Loucy (cell line): ENCODE data around the gene BRD9.
"Not testable (repeated sequence)": the region's sequence is repeated elsewhere in the genome, so short reads cannot be mapped to it uniquely, and the experiment has no call there.

ENCODE experiments used
- H2AFZ ChIP-seq: fragments of 200-600 bp; sonication (generic); 2 replicates; pipeline ENCODE4 v1.6.0; 2016; ENCODE audit warnings: antibody characterized with exemption, mild to moderate bottlenecking, low read length, moderate library complexity
- H3F3A ChIP-seq: fragments of 200-600 bp; 2 replicates; pipeline ENCODE4 v1.6.0; 2016; ENCODE audit warnings: antibody characterized with exemption, low read depth, mild to moderate bottlenecking
- H3K27me3 ChIP-seq: fragments of 200-600 bp; sonication (generic); 2 replicates; pipeline ENCODE4 v1.6.1; 2014; ENCODE audit warnings: low read length, mild to moderate bottlenecking; ENCODE audit not compliant: insufficient read depth, poor library complexity, severe bottlenecking
- H3K36me3 ChIP-seq: fragments of 200-600 bp; sonication (generic); 2 replicates; pipeline ENCODE4 v1.6.1; 2016; ENCODE audit warnings: low read length; ENCODE audit not compliant: insufficient read depth
- H3K4me1 ChIP-seq: fragments of 200-600 bp; sonication (generic); 2 replicates; pipeline ENCODE4 v1.5.1; 2014; ENCODE audit warnings: low read length, mild to moderate bottlenecking; ENCODE audit not compliant: insufficient read depth, poor library complexity, severe bottlenecking
- H3K4me2 ChIP-seq: fragments of 200-600 bp; sonication (generic); 2 replicates; pipeline ENCODE4 v1.6.0; 2014; ENCODE audit warnings: antibody characterized with exemption, low read length, low read depth, mild to moderate bottlenecking; ENCODE audit not compliant: poor library complexity, severe bottlenecking
- H3K4me3 ChIP-seq: fragments of 200-600 bp; sonication (generic); 2 replicates; pipeline ENCODE4 v1.5.1; 2014; ENCODE audit warnings: low read length, mild to moderate bottlenecking, mixed read lengths; ENCODE audit not compliant: poor library complexity, severe bottlenecking
- H3K79me2 ChIP-seq: fragments of 200-600 bp; sonication (generic); 2 replicates; pipeline ENCODE4 v1.6.1; 2014; ENCODE audit warnings: low read length; ENCODE audit not compliant: insufficient read depth
- H3K9ac ChIP-seq: fragments of 200-600 bp; sonication (generic); 2 replicates; pipeline ENCODE4 v1.6.0; 2014; ENCODE audit warnings: mild to moderate bottlenecking, low read depth, low read length, moderate library complexity; ENCODE audit not compliant: poor library complexity, severe bottlenecking
- H3K9me2 ChIP-seq: fragments of 200-600 bp; sonication (generic); replicated peaks from 2 replicates; pipeline ENCODE4 v1.6.1; 2016; ENCODE audit warnings: low read depth, low read length, mixed read lengths
- H3K9me3 ChIP-seq: fragments of 200-600 bp; sonication (generic); 2 replicates; pipeline ENCODE4 v1.6.1; 2014; ENCODE audit warnings: mild to moderate bottlenecking, antibody characterized with exemption, low read length, low read depth; ENCODE audit not compliant: insufficient read depth
- H4K20me1 ChIP-seq: fragments of 200-600 bp; sonication (generic); 2 replicates; pipeline ENCODE4 v1.6.0; 2014; ENCODE audit warnings: antibody characterized with exemption, low read length, mild to moderate bottlenecking; ENCODE audit not compliant: insufficient read depth, poor library complexity, severe bottlenecking
- CTCF ChIP-seq: fragments of 200-600 bp; sonication (generic); conservative IDR thresholded peaks from 2 replicates; pipeline ENCODE4 v1.5.1; 2014; ENCODE audit warnings: mild to moderate bottlenecking, antibody characterized with exemption, low read length
- EZH2phosphoT487 ChIP-seq: fragments of 200-600 bp; IDR thresholded peaks from 2 replicates; pipeline ENCODE4 v1.6.1; 2018; ENCODE audit warnings: antibody characterized with exemption, mild to moderate bottlenecking, moderate library complexity, borderline replicate concordance

Gene BRD9

GRCh38 chr5:934381-934967, 41.9 kb upstream of the BRD9 start:
- H3K4me2 ChIP-seq, H3K36me3 ChIP-seq, H3K9me2 ChIP-seq, H3K9me3 ChIP-seq, H3K4me3 ChIP-seq, H3K79me2 ChIP-seq, H4K20me1 ChIP-seq, H3K9ac ChIP-seq, H3F3A ChIP-seq, H3K27me3 ChIP-seq, H2AFZ ChIP-seq: not testable (repeated sequence)
- peak; percentile 47 for TF ChIP-seq CTCF
- peaks cover 28% of the 10 kb centered on the region for H3K4me1 ChIP-seq

GRCh38 chr5:933951-934350, 41.4 kb upstream of the BRD9 start:
- H3K27me3 ChIP-seq, H3K4me2 ChIP-seq, H3K4me3 ChIP-seq, H3K9me3 ChIP-seq, H3F3A ChIP-seq, H4K20me1 ChIP-seq, H3K9ac ChIP-seq, H3K79me2 ChIP-seq, H3K36me3 ChIP-seq, H2AFZ ChIP-seq, H3K9me2 ChIP-seq: not testable (repeated sequence)
- peaks cover 23% of the 10 kb centered on the region for H3K4me1 ChIP-seq

- Histone ChIP-seq H3F3A (no peaks in the 10 kb centered on the region), H3K36me3 (no peaks in the 10 kb centered on the region), H3K9me2 (no peaks in the 10 kb centered on the region), H3K9ac (no peak overlapping the region), H3K79me2 (no peaks in the 10 kb centered on the region), H4K20me1 (no peaks in the 10 kb centered on the region), H3K4me2 (no peak overlapping the region), H3K9me3 (no peaks in the 10 kb centered on the region), H3K4me1 (peaks cover 23% of the 10 kb centered on the region), H2AFZ (no peak overlapping the region), H3K4me3 (no peak overlapping the region), H3K27me3 (no peaks in the 10 kb centered on the region)
- no peak for TF ChIP-seq CTCF
- TF ChIP-seq EZH2phosphoT487, result no peak
These were observed 40.8 kb upstream of the BRD9 start for GRCh38 chr5:933251-933861.

- Histone ChIP-seq H3K79me2 (no peaks in the 10 kb centered on the region), H3F3A (no peaks in the 10 kb centered on the region), H3K4me2 (no peak overlapping the region), H3K4me1 (peaks cover 23% of the 10 kb centered on the region), H3K27me3 (no peaks in the 10 kb centered on the region), H3K9ac (no peak overlapping the region), H3K36me3 (no peaks in the 10 kb centered on the region), H4K20me1 (no peaks in the 10 kb centered on the region), H3K9me3 (no peaks in the 10 kb centered on the region), H2AFZ (no peak overlapping the region), H3K4me3 (no peak overlapping the region), H3K9me2 (no peaks in the 10 kb centered on the region)
- TF ChIP-seq CTCF (no peak), EZH2phosphoT487 (no peak)
These were observed 40.1 kb upstream of the BRD9 start for GRCh38 chr5:932628-933250.
